ENCODE data around the gene S100A8.
A peak's percentile ranks its signal among the peaks of the same experiment; 100 is the strongest.
"Not testable (repeated sequence)": the region's sequence is repeated elsewhere in the genome, so short reads cannot be mapped to it uniquely, and the experiment has no call there.

Gene S100A8

DNA sequence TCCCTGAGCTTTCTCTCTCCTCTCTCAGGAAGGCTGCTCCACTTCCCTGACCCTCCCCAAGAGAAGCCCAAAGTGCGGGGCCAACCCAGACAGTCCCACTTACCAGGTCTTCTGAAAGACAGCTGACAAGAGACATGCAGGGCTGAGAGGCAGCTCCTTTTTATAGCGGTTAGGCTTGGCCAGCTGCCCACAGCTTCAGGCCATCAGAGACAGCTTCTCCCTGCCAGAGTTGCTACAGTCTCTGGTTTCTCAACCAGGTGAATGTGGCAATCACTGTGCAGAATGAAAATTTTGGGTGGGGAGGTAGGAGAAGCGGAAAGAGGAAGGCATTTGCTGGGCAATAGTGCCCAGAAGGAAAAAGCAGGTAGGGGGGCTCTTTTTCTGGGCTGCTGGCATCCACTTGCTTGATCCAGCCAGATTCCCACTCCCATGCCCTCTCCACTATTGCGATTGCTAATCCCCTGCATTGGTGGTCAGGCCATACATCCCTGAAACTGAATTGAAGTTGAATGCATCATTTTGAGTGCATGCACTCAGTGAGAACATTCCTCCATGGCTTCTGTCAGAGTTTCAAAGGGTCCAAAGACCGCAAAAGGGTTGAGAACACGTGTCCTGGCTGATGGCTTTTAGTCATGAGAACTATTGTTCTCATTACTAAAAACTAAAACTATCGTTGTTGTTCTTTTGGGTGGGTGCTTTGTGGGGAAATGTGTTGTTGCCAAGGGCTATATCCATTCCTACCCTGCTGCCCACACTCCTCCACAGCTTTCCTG, at the start of gene S100A8:
Gene S100A8 (minus strand): TSS at position 136 of the 773 bp plus-strand sequence. CDS start 538 bp downstream, outside the sequence.
- no peak for DNase-seq

DNA sequence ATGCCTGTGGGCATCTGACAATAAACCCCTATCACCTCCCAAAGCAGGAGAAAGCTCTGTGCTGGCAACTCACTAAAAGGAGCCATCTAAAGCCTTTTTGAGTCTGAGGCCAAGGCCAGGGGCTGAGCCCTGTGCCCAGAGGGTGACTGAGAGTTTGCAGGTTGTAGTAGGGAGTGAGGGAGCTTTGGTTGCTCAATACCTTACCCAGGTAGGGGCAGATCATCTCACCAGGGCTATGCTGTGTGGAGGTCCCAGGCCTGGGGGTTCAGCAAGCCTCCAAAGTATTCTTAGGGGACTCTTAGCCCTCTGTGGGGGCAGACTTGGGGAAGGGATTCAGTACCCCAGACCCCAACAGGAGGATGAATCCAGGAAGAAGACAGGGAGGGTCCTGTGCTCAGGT, 48.4 kb upstream of the S100A8 start:
- no peak for DNase-seq

DNA sequence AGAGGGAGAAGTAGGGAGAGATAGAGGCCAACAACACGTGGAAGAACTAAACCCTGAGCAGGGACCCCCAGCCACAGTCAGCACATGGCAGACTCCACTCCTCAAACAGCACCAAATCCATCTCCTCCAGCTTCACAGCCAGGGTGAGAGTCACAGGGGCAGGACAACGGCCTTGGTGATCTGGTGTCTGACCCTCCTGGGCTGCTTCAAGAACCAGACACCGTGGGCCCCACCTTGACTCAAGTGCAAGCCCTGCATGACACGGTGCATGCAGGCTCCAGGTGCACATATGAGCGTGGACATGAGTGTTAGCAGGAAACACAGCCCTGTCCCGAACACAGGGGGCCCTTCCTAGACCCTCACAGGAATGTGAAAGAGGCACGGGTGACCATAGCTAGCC, 47.7 kb upstream of the S100A8 start:
- no peak for DNase-seq

DNA sequence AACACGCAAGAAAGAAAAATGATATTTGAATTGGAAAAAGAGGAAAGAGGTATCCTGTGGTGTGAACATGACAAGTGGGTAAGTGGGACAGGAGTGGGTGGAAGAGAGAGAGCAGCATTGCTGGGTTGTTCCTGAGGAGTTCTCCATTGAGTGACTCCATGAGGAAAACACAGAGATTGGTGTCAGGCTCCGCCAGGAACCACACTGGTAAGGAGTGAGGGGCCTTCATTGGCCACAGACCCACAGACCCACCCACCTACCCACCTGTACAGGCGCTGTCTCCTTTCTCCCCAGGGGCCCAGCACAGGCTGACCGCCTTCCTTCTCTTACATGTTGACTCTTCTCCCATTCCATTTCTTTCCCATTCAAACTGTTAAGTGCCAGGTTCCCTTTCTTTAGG, 46.4 kb upstream of the S100A8 start:
- no peak for DNase-seq

DNA sequence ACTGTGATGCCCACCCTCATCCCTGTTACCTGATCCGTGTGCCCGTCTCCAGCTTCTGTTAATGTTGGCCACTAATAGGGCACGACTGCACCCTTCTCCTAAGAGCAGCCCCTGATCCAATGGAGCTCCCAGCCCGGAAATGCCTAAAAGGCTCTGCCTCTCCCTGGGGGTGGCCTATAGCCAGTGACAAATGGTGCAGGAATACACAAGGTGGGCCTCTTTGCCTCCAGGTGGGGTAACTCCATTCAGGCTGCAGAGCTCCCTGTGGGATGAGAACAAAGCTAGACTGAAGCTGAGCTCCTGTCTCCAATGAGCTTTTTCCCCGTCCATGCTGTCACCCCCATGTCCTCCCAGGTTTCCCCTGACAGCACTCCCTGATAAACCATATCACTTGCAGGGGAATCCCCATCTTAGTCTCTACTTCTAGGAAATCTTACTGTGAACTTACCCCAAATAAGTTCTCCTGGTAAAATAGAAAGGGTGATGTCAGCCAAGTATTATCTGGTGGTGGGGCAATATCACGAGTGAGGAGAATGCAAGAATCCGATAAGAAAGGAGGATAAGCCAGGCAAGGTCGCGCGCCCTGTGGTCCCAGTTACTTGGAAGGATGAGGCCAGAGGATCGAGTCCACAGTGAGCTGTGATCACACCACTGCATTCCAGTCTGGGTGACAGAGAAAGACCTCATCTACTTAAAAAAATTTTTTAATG, 44.0 kb upstream of the S100A8 start:
- DNase-seq, result no peak

DNA sequence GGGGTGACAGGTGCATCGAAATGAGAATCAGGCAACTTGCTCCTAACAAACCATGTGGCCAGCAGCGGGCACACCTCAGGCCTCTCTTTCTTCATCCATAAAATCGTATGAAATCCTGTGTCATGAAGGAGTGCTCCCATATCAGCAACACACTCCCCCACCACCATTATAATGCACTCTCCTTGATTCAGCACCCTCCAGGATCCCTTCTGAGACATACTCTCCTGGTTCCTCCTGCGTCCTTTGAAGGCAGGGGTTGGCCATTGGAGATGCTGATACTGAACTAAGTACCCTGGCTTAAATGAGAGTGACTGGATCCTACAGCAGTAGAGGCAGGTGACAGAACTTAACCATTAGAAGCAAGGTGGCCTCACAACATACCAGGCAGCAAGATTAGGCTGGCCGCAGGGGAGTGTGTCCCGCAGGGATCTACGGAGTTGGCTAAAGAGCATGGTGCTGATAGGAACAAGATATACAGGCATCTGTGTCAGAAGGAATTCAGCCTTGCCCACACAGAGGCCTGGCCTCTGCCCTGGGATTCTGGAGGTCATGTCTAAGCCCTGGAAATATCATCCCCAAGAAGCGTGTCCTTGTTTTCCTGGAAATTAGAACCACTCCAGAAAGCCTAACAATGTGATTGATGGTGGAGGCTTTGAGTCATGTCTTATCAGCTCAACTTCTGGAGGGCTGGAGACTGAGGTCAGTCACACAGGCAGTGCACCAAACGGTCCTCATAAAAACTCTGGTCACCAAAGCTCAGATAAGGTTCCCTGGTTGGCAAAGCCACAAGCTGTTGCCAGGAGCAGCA, 42.2 kb upstream of the S100A8 start:
- no peak for DNase-seq

DNA sequence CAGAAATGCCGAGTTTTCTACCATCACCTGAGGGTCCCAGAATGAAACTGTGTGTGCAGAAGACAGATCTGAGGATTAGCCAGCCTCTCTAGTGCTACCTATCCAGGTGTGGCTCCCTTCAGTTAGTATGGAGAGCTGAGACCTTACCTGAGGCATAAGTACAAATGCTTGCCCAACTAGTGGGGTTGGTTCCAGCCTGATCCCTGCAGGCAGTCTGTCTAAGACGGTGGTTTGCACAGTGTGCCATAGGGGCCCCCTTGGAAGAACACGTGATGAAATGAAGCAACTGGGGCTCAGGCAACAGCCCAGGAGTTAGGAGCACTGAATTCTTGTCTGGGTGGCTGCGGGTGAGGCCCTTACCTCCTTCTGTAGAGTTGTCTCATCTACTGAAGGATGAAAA, 41.1 kb upstream of the S100A8 start:
- DNase-seq, result no peak

DNA sequence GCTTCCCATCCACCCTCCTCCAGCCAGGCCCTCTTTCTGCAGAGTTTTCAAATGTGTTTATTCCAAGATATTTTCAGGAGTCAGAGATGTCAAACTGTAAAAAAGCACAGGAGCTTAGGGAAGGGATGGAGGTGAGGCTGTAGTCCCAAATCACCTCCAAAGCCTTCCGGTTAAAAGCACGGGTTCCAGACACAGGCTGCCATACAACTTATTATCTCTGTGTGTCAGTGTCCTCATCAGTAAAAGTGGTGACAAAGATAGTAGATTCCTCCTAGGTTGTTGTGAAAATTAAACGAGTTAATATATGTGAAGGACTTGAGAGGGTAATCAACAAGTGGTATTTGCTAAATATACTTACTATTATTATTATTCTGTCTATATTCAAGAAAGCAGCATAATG, 40.6 kb upstream of the S100A8 start:
- DNase-seq, result no peak

DNA sequence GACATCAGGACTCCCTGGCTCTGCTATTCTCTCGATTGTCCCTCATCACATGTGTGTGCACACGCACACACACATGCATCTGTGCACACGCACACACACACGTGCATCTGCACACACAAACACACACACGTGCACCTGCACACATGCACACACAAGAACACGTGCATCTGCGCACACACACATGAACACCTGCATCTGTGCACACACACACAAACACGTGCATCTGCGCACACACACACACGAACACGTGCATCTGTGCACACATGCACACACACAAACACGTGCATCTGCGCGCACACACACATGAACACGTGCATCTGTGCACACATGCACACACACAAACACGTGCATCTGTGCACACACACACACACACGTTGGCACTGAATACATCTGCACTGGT, 40.1 kb upstream of the S100A8 start:
- no peak for DNase-seq

DNA sequence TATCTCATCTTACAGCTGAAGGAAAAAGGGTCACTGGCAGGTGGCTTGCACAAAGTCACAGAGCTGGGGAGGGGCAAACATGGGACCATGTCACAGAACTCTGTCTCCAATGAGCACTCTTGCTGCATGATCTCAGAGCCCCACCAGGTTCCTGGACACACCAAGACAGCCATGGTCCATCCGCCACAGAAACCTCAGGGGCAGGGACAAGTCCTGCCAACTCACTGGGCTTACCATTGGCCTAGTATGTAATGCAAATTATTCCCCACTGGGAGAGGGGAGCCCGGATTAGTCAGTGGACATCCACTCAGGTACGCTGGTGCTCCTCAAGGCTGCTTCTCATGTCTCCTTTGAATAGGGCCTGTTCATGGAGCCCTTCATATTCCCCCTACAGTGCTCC, 39.7 kb upstream of the S100A8 start:
- no peak for DNase-seq

DNA sequence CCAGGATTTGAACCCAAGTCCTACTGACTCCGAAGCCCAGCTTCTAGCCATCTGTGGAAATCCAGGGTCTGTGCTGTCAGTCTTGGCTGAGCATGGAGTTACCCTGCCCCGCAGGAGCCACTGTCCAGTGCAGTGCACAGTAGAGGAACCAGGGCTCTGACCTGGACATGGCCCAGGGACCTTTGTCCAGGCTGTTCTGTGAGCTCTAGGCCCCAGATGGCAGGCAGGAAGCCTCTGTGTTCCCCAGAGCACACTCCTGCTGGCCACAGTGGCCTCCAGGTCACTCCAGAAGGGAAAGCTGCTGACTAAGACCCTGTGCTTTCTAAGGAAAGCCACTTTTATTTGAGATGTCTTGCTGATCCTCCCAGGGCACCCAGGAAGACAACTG, 39.3 kb upstream of the S100A8 start:
- DNase-seq, result no peak

DNA sequence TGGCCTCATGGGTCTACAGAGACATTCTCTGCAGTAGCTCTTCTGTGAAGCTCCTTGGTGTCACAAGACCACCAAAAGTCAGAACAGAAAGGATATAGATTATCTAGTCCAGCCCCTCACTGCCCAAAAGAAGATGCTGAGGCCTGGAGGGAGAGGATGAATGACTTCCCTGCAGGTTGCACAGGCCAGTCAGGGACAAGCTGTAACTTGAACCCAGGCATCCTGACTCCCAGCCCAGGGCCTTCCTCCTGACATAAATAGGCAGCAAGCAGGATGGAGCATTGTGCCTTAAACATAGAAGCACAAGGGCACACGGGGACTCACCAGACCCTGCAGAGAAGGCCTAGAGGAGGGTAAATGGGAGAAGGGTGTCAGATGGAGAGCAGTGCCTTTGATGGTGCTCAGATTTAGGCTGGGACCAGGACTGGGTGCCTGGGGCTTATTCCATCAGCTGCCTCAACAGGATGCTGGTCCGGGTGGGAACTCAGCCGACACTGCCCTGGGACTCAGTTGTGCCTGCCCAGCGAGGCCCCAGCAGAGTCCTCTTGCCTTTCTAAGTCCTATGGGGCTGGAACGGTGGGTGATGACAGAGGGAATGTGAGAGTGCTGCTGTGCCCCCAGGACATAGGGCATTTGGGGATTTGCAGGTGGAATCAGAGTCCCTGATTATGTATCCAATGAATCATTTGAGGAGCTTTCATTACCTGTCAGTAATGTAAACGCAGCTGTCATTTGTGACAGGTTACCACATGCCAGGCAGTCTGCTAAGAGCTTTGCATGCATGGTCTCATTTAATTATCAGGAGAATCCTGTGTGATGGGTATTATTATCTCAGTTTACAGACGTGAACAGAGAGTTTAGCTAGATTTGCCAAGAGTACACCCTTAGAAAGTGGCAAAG, 38.6 kb upstream of the S100A8 start:
- DNase-seq, result no peak

DNA sequence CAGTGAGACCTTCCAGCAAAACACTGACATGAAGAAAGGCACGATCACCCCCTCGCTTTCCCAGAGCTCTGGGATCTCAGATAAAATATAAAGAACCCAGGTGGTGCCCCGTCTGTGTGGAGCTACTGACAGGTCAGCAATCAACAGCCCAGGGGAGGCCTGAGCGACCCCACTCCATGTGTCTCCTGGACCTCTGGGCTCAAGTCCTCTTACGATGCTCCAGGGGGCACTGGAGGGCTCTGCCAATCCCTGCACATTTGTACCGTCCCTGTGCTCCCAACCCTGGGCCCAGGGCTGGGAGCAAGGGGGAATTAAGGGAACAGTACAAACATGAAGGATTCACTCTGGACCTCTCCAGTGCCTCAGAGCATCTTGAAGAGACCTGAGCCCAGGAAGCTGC, 37.9 kb upstream of the S100A8 start:
- DNase-seq, result no peak

DNA sequence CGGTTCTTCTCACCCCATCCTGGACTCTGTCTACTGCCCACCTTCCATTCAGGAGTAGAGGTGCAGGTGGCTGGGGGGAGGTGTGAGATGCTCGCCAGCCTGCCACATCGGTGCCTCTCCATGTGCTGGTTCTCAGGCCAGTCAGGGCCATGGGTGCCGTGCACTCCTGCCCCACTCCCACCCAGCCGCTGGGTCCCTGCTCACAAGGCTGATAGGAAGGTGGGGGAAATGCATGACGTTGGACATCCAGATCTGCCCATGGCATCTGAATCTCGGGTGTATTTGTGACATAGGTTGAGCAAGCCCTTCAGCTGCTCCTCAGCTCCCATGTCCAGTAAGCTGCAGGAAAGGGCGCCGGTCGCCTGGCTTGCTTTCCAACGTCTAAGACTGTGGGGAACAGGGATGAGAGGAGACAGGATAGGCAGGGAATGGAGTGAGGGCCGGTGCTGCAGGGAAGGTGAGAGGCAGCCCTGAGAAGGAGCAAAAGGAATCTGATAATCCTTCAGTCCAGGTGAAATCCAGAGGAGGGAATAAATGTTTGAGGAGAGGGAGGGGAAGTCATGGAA, 37.3 kb upstream of the S100A8 start:
- no peak for DNase-seq

DNA sequence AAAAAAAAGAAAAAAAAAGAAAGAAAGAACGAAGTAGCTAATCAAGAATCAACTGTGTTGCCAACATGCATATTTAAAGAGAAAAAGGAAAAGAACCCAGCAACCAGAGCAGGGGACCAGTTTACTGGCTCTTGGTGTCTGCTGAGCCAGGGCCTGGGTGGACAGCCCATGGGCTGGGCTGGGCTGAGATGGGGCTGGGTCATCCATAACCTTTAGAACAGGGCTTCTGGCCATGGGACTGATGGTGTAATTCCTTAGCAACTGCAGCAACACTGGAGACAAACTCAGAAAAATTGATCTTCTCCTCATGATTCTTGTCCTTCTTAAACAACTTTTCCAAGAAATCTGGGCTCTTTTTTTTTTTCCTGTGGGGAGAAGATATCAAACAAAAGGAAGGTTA, 35.9 kb upstream of the S100A8 start:
- DNase-seq, result no peak

DNA sequence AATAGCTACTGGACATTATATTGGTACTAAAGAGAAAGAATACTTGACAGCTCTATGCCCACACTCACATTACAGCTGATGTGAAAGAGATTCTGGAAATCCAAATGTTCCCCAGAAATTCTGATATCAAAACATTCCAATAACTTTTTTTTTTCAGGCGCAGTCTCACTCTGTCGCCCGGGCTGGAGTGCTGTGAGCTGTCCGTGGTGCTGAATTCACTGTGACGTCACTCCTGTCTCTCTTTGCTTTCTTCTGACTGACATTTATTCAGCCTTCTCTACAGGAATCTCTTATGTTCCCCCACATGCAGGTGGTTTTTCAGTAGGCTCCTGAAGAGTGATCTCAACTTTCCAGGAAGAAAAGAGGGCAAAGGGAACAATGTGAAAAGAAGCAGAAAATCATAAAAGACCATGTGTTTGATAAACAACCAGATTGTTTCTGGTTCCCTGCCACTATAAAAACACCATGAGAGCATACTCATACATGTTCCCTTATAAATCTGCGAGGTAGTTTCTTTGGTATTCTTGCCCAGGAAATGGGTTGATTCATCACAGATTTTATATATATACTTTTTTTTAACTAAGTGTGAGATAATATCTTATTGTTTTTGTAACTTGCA, 31.7 kb upstream of the S100A8 start:
- DNase-seq, result peak; percentile 65

DNA sequence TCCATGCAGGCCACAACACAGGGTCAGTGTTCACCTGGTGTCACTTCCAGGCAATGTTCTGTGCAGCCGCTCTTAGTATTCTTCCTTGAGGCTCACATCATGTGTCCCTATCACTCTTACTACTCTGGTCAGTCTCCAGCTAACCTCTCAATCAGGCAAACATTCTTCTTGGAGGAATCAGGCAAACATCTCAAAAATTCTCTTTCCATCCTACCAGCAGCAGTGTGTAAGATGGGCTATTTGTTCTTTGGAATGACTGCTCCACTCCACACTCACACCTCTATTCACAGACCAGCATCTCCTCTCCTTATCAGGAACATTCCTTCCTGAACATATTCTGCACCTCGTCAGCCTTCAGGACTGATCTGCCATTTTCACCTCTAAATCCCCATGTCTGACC, 29.4 kb upstream of the S100A8 start:
- no peak for DNase-seq

DNA sequence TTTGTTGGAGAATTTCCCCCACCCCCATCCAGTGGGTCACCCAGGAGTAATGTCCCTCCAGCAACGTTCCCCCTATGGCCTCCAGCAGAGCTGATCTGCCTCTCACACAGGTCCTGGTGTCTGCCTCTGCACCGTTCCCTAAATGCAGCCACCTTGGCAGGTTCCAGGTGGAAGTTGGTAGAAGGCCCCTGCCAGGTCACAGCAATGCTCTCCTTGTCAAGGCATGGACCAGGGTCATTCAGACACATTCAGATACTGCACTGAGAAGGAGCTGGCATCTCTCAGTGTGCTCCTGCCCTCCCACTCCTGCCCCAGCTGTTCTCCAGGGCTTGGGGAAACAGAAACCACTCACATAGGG, 28.5 kb upstream of the S100A8 start:
- DNase-seq, result not testable (repeated sequence)

DNA sequence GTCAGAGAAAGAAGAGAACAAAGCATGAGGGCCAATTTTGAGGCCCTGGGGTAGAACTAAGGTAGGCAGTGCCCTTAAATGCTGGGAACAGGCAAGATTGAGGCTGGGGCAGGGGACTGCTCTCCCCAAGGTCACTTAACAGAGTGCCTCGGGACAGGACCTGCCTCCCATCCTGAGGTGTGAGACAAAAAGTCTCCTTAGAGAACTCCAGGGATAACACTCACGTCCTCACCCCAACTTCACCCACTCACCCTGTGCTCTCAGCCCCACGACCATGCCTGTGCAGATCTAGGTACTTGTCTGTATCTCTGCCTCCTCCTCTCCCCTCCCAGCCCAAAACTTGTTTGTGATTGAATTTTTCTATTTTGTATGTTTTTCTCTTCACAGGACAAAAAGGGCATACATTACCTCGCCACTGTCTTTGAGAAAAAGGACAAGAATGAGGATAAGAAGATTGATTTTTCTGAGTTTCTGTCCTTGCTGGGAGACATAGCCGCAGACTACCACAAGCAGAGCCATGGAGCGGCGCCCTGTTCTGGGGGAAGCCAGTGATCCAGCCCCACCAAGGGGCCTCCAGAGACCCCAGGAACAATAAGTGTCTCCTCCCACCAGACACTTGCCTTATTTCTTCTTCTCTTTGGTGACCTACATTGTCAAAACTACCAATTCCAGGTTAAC, 28.0 kb upstream of the S100A8 start:
- DNase-seq, result not testable (repeated sequence)

DNA sequence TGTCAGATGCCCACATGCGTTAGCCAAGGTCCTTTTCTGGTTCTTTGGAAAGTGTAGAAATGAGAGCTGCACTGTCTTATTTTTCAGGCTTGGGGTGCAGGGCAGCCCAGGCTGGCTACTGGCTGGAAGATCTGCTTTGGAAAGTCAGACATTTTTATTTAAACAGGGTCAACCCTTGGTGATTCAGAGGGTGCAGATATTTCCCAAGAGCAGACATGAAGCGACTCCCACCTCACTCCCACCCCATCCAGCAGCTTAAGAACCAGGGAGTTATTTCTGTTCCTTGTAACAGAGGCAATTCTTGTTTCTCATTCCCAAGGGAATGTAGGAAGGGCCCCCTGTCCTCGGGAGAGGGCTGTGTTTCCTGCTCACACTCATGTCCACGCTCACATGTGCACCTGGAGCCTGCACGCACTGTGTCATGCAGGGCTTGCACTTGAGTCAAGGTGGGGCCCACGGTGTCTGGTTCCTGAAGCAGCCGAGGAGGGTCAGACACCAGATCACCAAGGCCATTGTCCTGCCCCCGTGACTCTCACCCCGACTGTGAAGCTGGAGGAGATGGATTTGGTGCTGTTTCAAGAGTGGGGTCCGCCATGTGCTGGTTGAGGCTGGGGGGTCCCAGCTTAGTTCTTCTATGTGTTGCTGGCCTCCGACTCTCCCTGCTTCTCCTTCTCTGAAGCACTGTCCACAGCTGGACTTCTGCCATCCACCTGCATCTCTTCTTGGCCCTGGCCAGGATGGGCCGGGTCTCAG, 26.4 kb upstream of the S100A8 start:
- DNase-seq, result no peak

All from activated gamma-delta T cell treated with Interleukin-2 at 50 U/mL for 16 hours (primary cell).